ENCODE data around the gene CLSTN2.

The CLSTN2 gene

DNA sequence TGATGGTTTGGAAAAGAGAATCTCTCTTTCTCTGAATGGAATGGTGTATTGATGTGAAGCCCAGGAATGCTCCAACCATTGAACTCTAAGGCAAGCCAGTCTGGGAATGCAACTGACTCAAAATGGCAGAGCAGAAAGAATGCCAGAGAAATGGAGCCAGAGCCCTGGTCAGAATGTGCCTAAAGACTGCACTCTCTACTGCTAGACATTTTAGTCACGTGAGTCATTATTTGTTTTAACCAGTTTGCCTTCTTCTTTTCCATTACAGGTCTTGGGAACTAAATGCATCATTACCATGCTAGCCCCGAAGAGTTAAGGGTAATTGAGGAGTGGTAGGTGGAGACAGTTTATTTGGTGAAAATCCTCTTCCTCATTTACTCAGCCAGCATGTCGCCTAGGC lies 675.6 kb downstream of the CLSTN2 start:
- no peaks in the 10 kb centered on the region for H3K9me2 ChIP-seq (replicated peaks; ENCODE audit: insufficient read depth, low read length)
- H3F3A ChIP-seq (ENCODE audit: insufficient read depth, low read length): no peaks in the 10 kb centered on the region
- H4K20me1 ChIP-seq (ENCODE audit: insufficient read depth, low read length): no peaks in the 10 kb centered on the region
- DNase-seq: no peak
- no peaks in the 10 kb centered on the region for H3K79me2 ChIP-seq (ENCODE audit: low read length)
- H3K9ac ChIP-seq (ENCODE audit: low read length): no peak overlapping the region
- no peak overlapping the region for H3K4me2 ChIP-seq (ENCODE audit: low read depth, low read length)
- no peak for TF ChIP-seq EZH2phosphoT487 (IDR thresholded peaks at IDR 0.05; ENCODE audit: low read length)
- TF ChIP-seq, protein P1, sequence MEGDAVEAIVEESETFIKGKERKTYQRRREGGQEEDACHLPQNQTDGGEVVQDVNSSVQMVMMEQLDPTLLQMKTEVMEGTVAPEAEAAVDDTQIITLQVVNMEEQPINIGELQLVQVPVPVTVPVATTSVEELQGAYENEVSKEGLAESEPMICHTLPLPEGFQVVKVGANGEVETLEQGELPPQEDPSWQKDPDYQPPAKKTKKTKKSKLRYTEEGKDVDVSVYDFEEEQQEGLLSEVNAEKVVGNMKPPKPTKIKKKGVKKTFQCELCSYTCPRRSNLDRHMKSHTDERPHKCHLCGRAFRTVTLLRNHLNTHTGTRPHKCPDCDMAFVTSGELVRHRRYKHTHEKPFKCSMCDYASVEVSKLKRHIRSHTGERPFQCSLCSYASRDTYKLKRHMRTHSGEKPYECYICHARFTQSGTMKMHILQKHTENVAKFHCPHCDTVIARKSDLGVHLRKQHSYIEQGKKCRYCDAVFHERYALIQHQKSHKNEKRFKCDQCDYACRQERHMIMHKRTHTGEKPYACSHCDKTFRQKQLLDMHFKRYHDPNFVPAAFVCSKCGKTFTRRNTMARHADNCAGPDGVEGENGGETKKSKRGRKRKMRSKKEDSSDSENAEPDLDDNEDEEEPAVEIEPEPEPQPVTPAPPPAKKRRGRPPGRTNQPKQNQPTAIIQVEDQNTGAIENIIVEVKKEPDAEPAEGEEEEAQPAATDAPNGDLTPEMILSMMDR (IDR thresholded peaks at IDR 0.05; ENCODE audit: low read length): no peak
- H3K36me3 ChIP-seq (replicated peaks; ENCODE audit: insufficient read depth, low read length): no peaks in the 10 kb centered on the region
- no peak overlapping the region for H3K27ac ChIP-seq (ENCODE audit: low read length)
- H3K4me3 ChIP-seq (ENCODE audit: low read length): no peak overlapping the region
- no peaks in the 10 kb centered on the region for H3K9me3 ChIP-seq (replicated peaks; ENCODE audit: insufficient read depth, low read length)
- no peak overlapping the region for H2AFZ ChIP-seq (ENCODE audit: low read length)
- H3K27me3 ChIP-seq (replicated peaks; ENCODE audit: insufficient read depth, low read length): no peaks in the 10 kb centered on the region
- H3K4me1 ChIP-seq (ENCODE audit: low read length): no peaks in the 10 kb centered on the region

DNA sequence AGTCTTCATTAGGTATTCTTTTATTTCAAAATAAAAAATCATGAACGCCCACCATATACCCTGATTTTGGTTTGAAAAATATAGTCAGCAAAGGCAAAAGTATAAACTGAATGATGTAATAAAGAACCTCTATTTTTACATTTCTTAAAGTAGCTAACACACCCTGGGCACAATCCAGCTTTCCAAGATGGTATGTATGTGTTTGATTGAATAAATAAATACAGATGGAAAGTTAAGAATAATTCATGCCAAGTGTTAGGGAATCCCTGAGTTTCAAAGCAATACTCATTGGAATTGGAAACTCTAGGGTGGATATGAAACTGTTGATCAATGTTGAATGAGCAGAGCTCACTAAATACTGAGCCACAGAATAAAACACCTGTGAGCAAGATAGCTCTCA lies 679.0 kb downstream of the CLSTN2 start:
- H3K4me3 ChIP-seq (ENCODE audit: low read length): no peak overlapping the region
- no peaks in the 10 kb centered on the region for H4K20me1 ChIP-seq (ENCODE audit: insufficient read depth, low read length)
- no peak for DNase-seq
- no peak overlapping the region for H3K27ac ChIP-seq (ENCODE audit: low read length)
- no peak overlapping the region for H3K9ac ChIP-seq (ENCODE audit: low read length)
- H3K9me3 ChIP-seq (replicated peaks; ENCODE audit: insufficient read depth, low read length): no peaks in the 10 kb centered on the region
- H3K36me3 ChIP-seq (replicated peaks; ENCODE audit: insufficient read depth, low read length): no peaks in the 10 kb centered on the region
- no peaks in the 10 kb centered on the region for H3K9me2 ChIP-seq (replicated peaks; ENCODE audit: insufficient read depth, low read length)
- H3K79me2 ChIP-seq (ENCODE audit: low read length): no peaks in the 10 kb centered on the region
- no peak overlapping the region for H3K4me2 ChIP-seq (ENCODE audit: low read depth, low read length)
- H3K27me3 ChIP-seq (replicated peaks; ENCODE audit: insufficient read depth, low read length): no peaks in the 10 kb centered on the region
- H3F3A ChIP-seq (ENCODE audit: insufficient read depth, low read length): no peaks in the 10 kb centered on the region
- H3K4me1 ChIP-seq (ENCODE audit: low read length): no peaks in the 10 kb centered on the region
- no peak overlapping the region for H2AFZ ChIP-seq (ENCODE audit: low read length)
- TF ChIP-seq EZH2phosphoT487 (IDR thresholded peaks at IDR 0.05; ENCODE audit: low read length) (no peak), EZH2 (optimal IDR thresholded peaks at IDR 0.05; ENCODE audit: low read depth, low read length) (no peak)
- TF ChIP-seq, protein P1 (IDR thresholded peaks at IDR 0.05; ENCODE audit: low read length): no peak

DNA sequence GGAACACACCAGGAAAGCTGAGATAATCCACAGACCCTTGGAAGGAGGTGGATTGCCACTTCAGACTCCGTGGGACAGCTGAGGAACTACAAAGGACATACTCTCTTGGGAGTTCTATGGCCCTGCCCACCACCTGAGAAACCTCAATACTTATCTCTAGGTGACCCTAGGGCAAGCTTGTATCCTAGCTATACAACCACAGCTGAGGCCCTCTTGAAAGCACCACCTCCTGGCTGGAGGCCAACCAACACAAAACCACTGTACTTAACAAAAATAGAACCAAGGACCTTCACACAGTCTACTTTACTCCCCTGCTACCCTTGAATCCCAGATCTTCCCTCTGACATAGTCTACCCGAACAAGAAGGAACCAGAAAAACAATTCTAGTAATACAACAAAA lies 682.1 kb downstream of the CLSTN2 start:
- TF ChIP-seq, protein P1 (IDR thresholded peaks at IDR 0.05; ENCODE audit: low read length): no peak
- TF ChIP-seq EZH2 (optimal IDR thresholded peaks at IDR 0.05; ENCODE audit: low read depth, low read length) (no peak), EZH2phosphoT487 (IDR thresholded peaks at IDR 0.05; ENCODE audit: low read length) (no peak)

More for the DNA sequence above, 682.1 kb downstream of the CLSTN2 start:
- no peaks in the 10 kb centered on the region for H3K79me2 ChIP-seq (ENCODE audit: low read length)
- no peak for DNase-seq
- H3K9me2 ChIP-seq (replicated peaks; ENCODE audit: insufficient read depth, low read length): no peaks in the 10 kb centered on the region
- no peak overlapping the region for H3K9ac ChIP-seq (ENCODE audit: low read length)
- no peak overlapping the region for H3K4me2 ChIP-seq (ENCODE audit: low read depth, low read length)
- no peaks in the 10 kb centered on the region for H3K4me1 ChIP-seq (ENCODE audit: low read length)
- no peak overlapping the region for H3K4me3 ChIP-seq (ENCODE audit: low read length)
- H3K27me3 ChIP-seq (replicated peaks; ENCODE audit: insufficient read depth, low read length): no peaks in the 10 kb centered on the region
- H3K36me3 ChIP-seq (replicated peaks; ENCODE audit: insufficient read depth, low read length): no peaks in the 10 kb centered on the region
- no peak overlapping the region for H3K27ac ChIP-seq (ENCODE audit: low read length)
- H3K9me3 ChIP-seq (replicated peaks; ENCODE audit: insufficient read depth, low read length): no peaks in the 10 kb centered on the region
- no peak overlapping the region for H2AFZ ChIP-seq (ENCODE audit: low read length)
- no peaks in the 10 kb centered on the region for H4K20me1 ChIP-seq (ENCODE audit: insufficient read depth, low read length)
- no peaks in the 10 kb centered on the region for H3F3A ChIP-seq (ENCODE audit: insufficient read depth, low read length)

Data from MM.1S (cell line).